Uterus (tissue), 2 donors: ENCODE data around the gene LCNL1.

Source experiments
- CTCF ChIP-seq, 4 experiments: fragments of 200-600 bp in 2 of 4; fragments of 450-650 bp in 2 of 4; sonication (generic) in 2 of 4; IDR thresholded peaks; one replicate each; pipeline ENCODE4 v1.5.1; 2016 to 2019; ENCODE audit warnings: antibody characterized with exemption in 4 of 4, mild to moderate bottlenecking in 2 of 4, moderate library complexity in 1 of 4
- POLR2A ChIP-seq, 2 donors: fragments of 450-650 bp; IDR thresholded peaks; one replicate each; pipeline ENCODE4 v1.6.1; 2016; ENCODE audit warnings: antibody characterized with exemption in 2 of 2, mild to moderate bottlenecking in 1 of 2, moderate library complexity in 1 of 2

- TF ChIP-seq CTCF (IDR thresholded peaks at IDR 0.05): peak; percentile 99 to 100 (median 99)
- TF ChIP-seq POLR2A (IDR thresholded peaks at IDR 0.05): peak; percentile 21 to 85
Measured at GRCh38 chr9:136944519-136945332, 38.1 kb upstream of the LCNL1 start, which contains the start of the genes C8G and FBXW5.
